Loucy (cell line): ENCODE measurements around the gene GTF2A2.

Experiments
- H2AFZ ChIP-seq: fragments of 200-600 bp; sonication (generic); 2 replicates; pipeline ENCODE4 v1.6.0; 2016; ENCODE audit warnings: antibody characterized with exemption, mild to moderate bottlenecking, low read length, moderate library complexity
- H3F3A ChIP-seq: fragments of 200-600 bp; 2 replicates; pipeline ENCODE4 v1.6.0; 2016; ENCODE audit warnings: antibody characterized with exemption, low read depth, mild to moderate bottlenecking
- H3K27me3 ChIP-seq: fragments of 200-600 bp; sonication (generic); 2 replicates; pipeline ENCODE4 v1.6.1; 2014; ENCODE audit warnings: low read length, mild to moderate bottlenecking; ENCODE audit not compliant: insufficient read depth, poor library complexity, severe bottlenecking
- H3K36me3 ChIP-seq: fragments of 200-600 bp; sonication (generic); 2 replicates; pipeline ENCODE4 v1.6.1; 2016; ENCODE audit warnings: low read length; ENCODE audit not compliant: insufficient read depth
- H3K4me1 ChIP-seq: fragments of 200-600 bp; sonication (generic); 2 replicates; pipeline ENCODE4 v1.5.1; 2014; ENCODE audit warnings: low read length, mild to moderate bottlenecking; ENCODE audit not compliant: insufficient read depth, poor library complexity, severe bottlenecking
- H3K4me2 ChIP-seq: fragments of 200-600 bp; sonication (generic); 2 replicates; pipeline ENCODE4 v1.6.0; 2014; ENCODE audit warnings: antibody characterized with exemption, low read length, low read depth, mild to moderate bottlenecking; ENCODE audit not compliant: poor library complexity, severe bottlenecking
- H3K4me3 ChIP-seq: fragments of 200-600 bp; sonication (generic); 2 replicates; pipeline ENCODE4 v1.5.1; 2014; ENCODE audit warnings: low read length, mild to moderate bottlenecking, mixed read lengths; ENCODE audit not compliant: poor library complexity, severe bottlenecking
- H3K79me2 ChIP-seq: fragments of 200-600 bp; sonication (generic); 2 replicates; pipeline ENCODE4 v1.6.1; 2014; ENCODE audit warnings: low read length; ENCODE audit not compliant: insufficient read depth
- H3K9ac ChIP-seq: fragments of 200-600 bp; sonication (generic); 2 replicates; pipeline ENCODE4 v1.6.0; 2014; ENCODE audit warnings: mild to moderate bottlenecking, low read depth, low read length, moderate library complexity; ENCODE audit not compliant: poor library complexity, severe bottlenecking
- H3K9me2 ChIP-seq: fragments of 200-600 bp; sonication (generic); replicated peaks from 2 replicates; pipeline ENCODE4 v1.6.1; 2016; ENCODE audit warnings: low read depth, low read length, mixed read lengths
- H3K9me3 ChIP-seq: fragments of 200-600 bp; sonication (generic); 2 replicates; pipeline ENCODE4 v1.6.1; 2014; ENCODE audit warnings: mild to moderate bottlenecking, antibody characterized with exemption, low read length, low read depth; ENCODE audit not compliant: insufficient read depth
- H4K20me1 ChIP-seq: fragments of 200-600 bp; sonication (generic); 2 replicates; pipeline ENCODE4 v1.6.0; 2014; ENCODE audit warnings: antibody characterized with exemption, low read length, mild to moderate bottlenecking; ENCODE audit not compliant: insufficient read depth, poor library complexity, severe bottlenecking
- CTCF ChIP-seq: fragments of 200-600 bp; sonication (generic); conservative IDR thresholded peaks from 2 replicates; pipeline ENCODE4 v1.5.1; 2014; ENCODE audit warnings: mild to moderate bottlenecking, antibody characterized with exemption, low read length
- EZH2phosphoT487 ChIP-seq: fragments of 200-600 bp; IDR thresholded peaks from 2 replicates; pipeline ENCODE4 v1.6.1; 2018; ENCODE audit warnings: antibody characterized with exemption, mild to moderate bottlenecking, moderate library complexity, borderline replicate concordance

The GTF2A2 gene

GRCh38 chr15:59594493-59594942 lies 62.8 kb downstream of the GTF2A2 start:
- H3K36me3 ChIP-seq = no peaks in the 10 kb centered on the region
- H4K20me1 ChIP-seq = no peaks in the 10 kb centered on the region
- no peaks in the 10 kb centered on the region for H3K9me3 ChIP-seq
- no peaks in the 10 kb centered on the region for H3K79me2 ChIP-seq
- no peak overlapping the region for H3K4me3 ChIP-seq
- no peak overlapping the region for H3K4me2 ChIP-seq
- H2AFZ ChIP-seq = no peak overlapping the region; the same call in 1 of the 2 replicates
- no peaks in the 10 kb centered on the region for H3K27me3 ChIP-seq
- no peak for TF ChIP-seq CTCF
- no peak for TF ChIP-seq EZH2phosphoT487
- H3K4me1 ChIP-seq = peaks cover 9% of the 10 kb centered on the region
- H3F3A ChIP-seq = no peaks in the 10 kb centered on the region
- H3K9me2 ChIP-seq = no peaks in the 10 kb centered on the region
- H3K9ac ChIP-seq = no peak overlapping the region

- H3K79me2 ChIP-seq = no peaks in the 10 kb centered on the region
- H3K27me3 ChIP-seq = no peaks in the 10 kb centered on the region
- no peak overlapping the region for H3K4me3 ChIP-seq
- H3K36me3 ChIP-seq = no peaks in the 10 kb centered on the region
- no peaks in the 10 kb centered on the region for H4K20me1 ChIP-seq
- H3K4me2 ChIP-seq = peak overlapping the region; percentile 12
- no peaks in the 10 kb centered on the region for H3F3A ChIP-seq
- H3K4me1 ChIP-seq = peaks cover 9% of the 10 kb centered on the region
- H3K9ac ChIP-seq = no peak overlapping the region
- no peaks in the 10 kb centered on the region for H3K9me3 ChIP-seq
- no peaks in the 10 kb centered on the region for H3K9me2 ChIP-seq
- no peak for TF ChIP-seq EZH2phosphoT487
- no peak for TF ChIP-seq CTCF
- no peak overlapping the region for H2AFZ ChIP-seq
Measured at GRCh38 chr15:59591356-59591755, 66.0 kb downstream of the GTF2A2 start.

- H3K79me2 ChIP-seq = no peaks in the 10 kb centered on the region
- no peaks in the 10 kb centered on the region for H3K27me3 ChIP-seq
- no peaks in the 10 kb centered on the region for H3K9me3 ChIP-seq
- no peak for TF ChIP-seq EZH2phosphoT487
- no peak for TF ChIP-seq CTCF
- H3K4me1 ChIP-seq = peaks cover 9% of the 10 kb centered on the region
- H3K4me3 ChIP-seq = no peak overlapping the region
- no peaks in the 10 kb centered on the region for H3K9me2 ChIP-seq
- no peak overlapping the region for H3K9ac ChIP-seq
- H2AFZ ChIP-seq = no peak overlapping the region
- H3K36me3 ChIP-seq = no peaks in the 10 kb centered on the region
- no peak overlapping the region for H3K4me2 ChIP-seq
- H3F3A ChIP-seq = no peaks in the 10 kb centered on the region
- H4K20me1 ChIP-seq = no peaks in the 10 kb centered on the region
Measured at GRCh38 chr15:59590027-59590426, 67.3 kb downstream of the GTF2A2 start.
